Fibroblast of mammary gland (primary cell): Measurements from ENCODE around the gene SPCS2.

ENCODE experiments used
- DNase-seq: peaks from one replicate; pipeline ENCODE4 v3.0.0-alpha.2; 2010; ENCODE audit warnings: low read depth
- H3K4me3 ChIP-seq: 2 replicates; pipeline ENCODE4 v1.5.1; 2011; ENCODE audit warnings: low read depth, mild to moderate bottlenecking, low read length, moderate library complexity; ENCODE audit not compliant: control insufficient read depth
- TF ChIP-seq, protein P1 (sequence below): conservative IDR thresholded peaks from 2 replicates; pipeline ENCODE4 v1.5.1; 2011; ENCODE audit warnings: low read depth, low read length, inconsistent platforms; ENCODE audit not compliant: control insufficient read depth, insufficient read depth

Gene SPCS2

DNA sequence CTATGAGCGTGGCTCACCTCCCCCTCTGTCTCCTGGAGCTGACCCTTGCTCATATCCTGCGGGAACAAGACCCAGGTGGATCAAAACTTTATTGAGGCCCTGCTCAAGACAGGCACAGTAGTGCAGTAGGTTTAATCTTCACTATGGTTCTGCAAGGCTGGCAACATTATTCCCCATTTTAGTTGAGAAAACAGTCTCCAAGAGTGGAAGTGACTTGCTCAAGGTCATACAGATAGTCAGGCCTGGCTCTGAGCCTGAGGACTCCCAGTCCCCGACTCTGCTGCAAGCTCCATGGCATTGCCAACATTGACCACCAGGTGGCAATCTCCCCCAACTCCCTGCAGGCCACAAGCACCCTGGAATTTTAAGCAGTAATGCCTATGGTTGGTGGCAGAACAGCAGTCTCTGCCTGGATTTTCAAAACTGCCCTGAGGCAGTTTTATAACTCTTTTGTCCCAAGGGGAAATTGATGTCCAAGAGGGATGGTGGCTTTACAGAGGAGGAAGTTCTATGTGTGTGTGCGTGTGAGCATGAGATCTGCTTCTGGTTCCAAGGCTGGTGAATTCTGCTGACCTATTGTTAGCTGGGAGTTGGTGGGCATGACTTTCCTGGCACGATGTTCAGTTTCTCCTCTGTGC, 73.8 kb downstream of the SPCS2 start:
- no peak overlapping the region for H3K4me3 ChIP-seq
- DNase-seq: peak; percentile 87
- TF ChIP-seq, protein P1, sequence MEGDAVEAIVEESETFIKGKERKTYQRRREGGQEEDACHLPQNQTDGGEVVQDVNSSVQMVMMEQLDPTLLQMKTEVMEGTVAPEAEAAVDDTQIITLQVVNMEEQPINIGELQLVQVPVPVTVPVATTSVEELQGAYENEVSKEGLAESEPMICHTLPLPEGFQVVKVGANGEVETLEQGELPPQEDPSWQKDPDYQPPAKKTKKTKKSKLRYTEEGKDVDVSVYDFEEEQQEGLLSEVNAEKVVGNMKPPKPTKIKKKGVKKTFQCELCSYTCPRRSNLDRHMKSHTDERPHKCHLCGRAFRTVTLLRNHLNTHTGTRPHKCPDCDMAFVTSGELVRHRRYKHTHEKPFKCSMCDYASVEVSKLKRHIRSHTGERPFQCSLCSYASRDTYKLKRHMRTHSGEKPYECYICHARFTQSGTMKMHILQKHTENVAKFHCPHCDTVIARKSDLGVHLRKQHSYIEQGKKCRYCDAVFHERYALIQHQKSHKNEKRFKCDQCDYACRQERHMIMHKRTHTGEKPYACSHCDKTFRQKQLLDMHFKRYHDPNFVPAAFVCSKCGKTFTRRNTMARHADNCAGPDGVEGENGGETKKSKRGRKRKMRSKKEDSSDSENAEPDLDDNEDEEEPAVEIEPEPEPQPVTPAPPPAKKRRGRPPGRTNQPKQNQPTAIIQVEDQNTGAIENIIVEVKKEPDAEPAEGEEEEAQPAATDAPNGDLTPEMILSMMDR: peak; percentile 98

DNA sequence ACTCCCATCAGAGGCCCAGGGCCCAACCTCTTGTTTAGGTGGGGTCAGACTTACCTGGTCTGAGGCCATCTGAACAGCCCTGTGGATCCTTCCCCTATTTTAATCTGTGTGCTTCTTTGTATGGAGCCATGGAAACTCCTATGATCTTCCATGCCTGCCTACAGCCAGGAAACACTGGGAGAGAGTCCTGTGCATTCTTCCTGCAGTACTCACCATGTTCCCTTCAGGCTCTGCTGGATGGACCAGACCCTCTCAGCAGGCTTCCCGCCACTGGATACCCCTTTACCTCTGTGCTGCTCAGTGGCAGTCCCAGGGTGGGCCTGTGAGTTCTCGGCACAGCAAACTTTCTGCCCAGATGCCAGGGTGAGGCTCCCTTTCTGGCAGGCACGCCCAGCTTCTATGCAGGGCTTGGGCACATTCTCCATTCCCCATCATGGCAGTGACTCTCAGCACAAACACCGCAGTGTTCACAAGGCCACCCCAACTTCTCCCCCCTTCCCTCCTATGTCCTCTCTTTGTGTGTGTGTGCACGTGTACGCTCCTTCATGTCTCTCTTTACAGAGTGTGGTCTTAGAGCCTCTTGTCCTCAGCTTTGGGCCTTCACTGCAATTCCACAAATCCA, 74.5 kb downstream of the SPCS2 start:
- TF ChIP-seq, protein P1: no peak
- no peak for DNase-seq
- H3K4me3 ChIP-seq: no peak overlapping the region

DNA sequence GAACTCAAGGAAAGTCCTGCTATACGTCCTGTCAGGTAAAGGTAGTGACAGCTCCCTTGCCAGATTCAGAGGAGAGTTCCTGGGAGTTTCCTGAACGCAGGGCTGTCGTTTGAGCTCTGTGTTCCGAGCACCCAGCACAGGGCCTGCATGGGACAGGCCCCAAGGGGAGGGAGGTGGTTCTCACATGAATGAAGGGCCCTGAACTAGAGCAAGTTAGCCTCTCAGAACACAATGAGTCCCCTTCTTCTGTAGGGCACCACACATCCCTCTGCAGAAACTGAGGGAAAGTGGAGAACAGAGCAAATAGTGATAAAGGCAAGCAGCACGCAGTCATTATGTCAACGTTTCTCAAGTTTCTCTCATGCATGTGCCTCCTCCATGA, 75.0 kb downstream of the SPCS2 start:
- H3K4me3 ChIP-seq: no peak overlapping the region
- TF ChIP-seq, protein P1: no peak
- no peak for DNase-seq

DNA sequence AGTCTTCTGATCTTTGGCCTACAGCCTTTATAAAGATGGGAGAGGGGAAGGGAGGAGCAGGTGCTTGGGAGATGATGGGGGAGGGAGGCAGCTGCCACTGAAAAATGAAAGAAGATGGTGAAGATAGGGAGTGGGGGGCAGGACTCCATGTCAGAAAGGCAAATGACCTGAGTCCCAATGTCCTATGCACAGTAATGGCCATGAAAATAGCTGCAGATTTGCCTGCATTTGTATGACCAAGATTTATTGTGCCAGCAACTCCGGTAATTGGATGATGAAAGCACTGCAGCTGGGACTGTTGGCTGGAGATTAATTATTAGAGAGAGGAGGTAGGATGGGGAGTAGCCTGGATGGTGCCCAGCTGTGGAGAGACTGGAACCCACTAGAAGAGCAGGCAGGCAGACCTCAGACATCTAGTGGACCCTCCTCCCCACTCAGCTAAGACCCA, 75.7 kb downstream of the SPCS2 start:
- H3K4me3 ChIP-seq: no peak overlapping the region
- TF ChIP-seq, protein P1: no peak
- peak; percentile 10 for DNase-seq

DNA sequence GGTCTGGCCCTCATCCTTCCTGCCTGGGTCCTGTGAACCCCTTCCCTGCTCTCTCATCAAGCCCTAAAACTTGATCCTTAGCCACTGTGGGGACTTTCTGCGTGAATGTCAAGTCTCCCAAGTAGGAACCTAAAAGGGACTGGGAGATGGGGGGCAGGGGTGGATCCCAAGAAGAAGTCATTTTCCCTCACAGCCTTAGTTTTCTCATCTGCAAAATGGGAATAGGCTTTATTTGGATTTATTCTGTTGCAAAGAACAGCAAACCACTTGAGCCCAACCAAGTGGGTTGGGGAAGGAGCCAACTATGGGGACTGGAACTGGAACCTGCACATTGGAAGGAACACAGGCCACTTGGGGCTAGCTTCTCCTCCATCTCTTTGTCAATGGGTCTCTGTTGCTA, 76.5 kb downstream of the SPCS2 start:
- TF ChIP-seq, protein P1: no peak
- DNase-seq: no peak
- H3K4me3 ChIP-seq: no peak overlapping the region

DNA sequence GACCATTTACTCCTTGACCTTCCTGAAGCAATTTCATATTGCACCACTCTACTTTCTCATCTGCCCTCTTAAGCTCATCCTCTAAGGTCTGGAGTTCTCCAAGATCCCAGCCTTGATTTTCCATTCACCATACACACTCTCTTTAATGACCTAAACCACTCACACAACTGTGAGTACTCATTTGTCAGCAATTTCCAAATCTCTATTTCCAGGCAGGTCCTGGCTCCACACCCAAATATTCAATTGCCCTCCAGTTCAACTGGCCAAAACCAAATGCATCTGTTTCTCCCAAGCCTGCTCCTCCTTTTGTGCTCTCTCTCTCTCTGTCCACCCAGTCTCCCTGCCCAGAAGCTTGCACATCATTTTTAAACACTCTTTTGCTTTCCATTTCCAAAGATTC, 79.3 kb downstream of the SPCS2 start:
- no peak overlapping the region for H3K4me3 ChIP-seq
- peak; percentile 45 for DNase-seq
- TF ChIP-seq, protein P1: no peak
